RWPE2 (cell line): ENCODE results near the gene PLCB1.
A peak's percentile ranks its signal among the peaks of the same experiment; 100 is the strongest.
"Not testable (repeated sequence)": the region's sequence is repeated elsewhere in the genome, so short reads cannot be mapped to it uniquely, and the experiment has no call there.

Experiments
- ATAC-seq: fragments of 200-7000 bp; cut with Tn5 transposase; 3 replicates; pipeline ENCODE4 v1.9.1; 2021; ENCODE audit warnings: low read depth
- DNase-seq: peaks from one replicate; pipeline ENCODE4 v3.0.0-alpha.2; 2020; ENCODE audit warnings: low spot score
- H3K27ac ChIP-seq: fragments of 450-650 bp; 2 replicates; pipeline ENCODE4 v1.5.1; 2017; ENCODE audit warnings: mild to moderate bottlenecking; ENCODE audit not compliant: poor library complexity, severe bottlenecking
- H3K27me3 ChIP-seq: fragments of 250-450 bp; sonication (Bioruptor Pico); 2 replicates; pipeline ENCODE4 v1.5.1; 2021; ENCODE audit warnings: mild to moderate bottlenecking, moderate library complexity; ENCODE audit not compliant: insufficient read depth, poor library complexity, severe bottlenecking
- H3K36me3 ChIP-seq: fragments of 250-450 bp; sonication (Bioruptor Pico); 2 replicates; pipeline ENCODE4 v1.5.1; 2020; ENCODE audit warnings: low read depth, mild to moderate bottlenecking, moderate library complexity
- H3K4me1 ChIP-seq: fragments of 250-450 bp; sonication (Bioruptor Pico); 2 replicates; pipeline ENCODE4 v1.5.1; 2021; ENCODE audit warnings: mild to moderate bottlenecking, moderate library complexity; ENCODE audit not compliant: insufficient read depth, poor library complexity, severe bottlenecking
- H3K4me3 ChIP-seq: fragments of 250-450 bp; sonication (Bioruptor Pico); 2 replicates; pipeline ENCODE4 v1.5.1; 2021; ENCODE audit warnings: mild to moderate bottlenecking, moderate library complexity; ENCODE audit not compliant: severe bottlenecking
- H3K9me3 ChIP-seq: fragments of 250-450 bp; sonication (Bioruptor Pico); 2 replicates; pipeline ENCODE4 v1.5.1; 2021; ENCODE audit warnings: mild to moderate bottlenecking, moderate library complexity; ENCODE audit not compliant: severe bottlenecking
- CTCF ChIP-seq: fragments of 450-650 bp; IDR thresholded peaks from one replicate; pipeline ENCODE4 v1.5.1; 2017; ENCODE audit warnings: mild to moderate bottlenecking, moderate library complexity; ENCODE audit not compliant: poor library complexity, severe bottlenecking

The PLCB1 gene

GRCh38 chr20:8587810-8588209 is 455.7 kb downstream of the PLCB1 start:
- Histone ChIP-seq H3K4me1 (peaks cover 4% of the 10 kb centered on the region), H3K27me3 (no peaks in the 10 kb centered on the region), H3K36me3 (no peaks in the 10 kb centered on the region), H3K27ac (no peak overlapping the region), H3K4me3 (no peak overlapping the region), H3K9me3 (no peaks in the 10 kb centered on the region)
- DNase-seq (no peak), ATAC-seq (no peak)
- no peak for TF ChIP-seq CTCF

GRCh38 chr20:8589956-8590355 is 457.9 kb downstream of the PLCB1 start:
- DNase-seq: no peak
- Histone ChIP-seq H3K27me3 (no peaks in the 10 kb centered on the region), H3K36me3 (no peaks in the 10 kb centered on the region), H3K4me1 (no peaks in the 10 kb centered on the region), H3K4me3 (no peak overlapping the region), H3K9me3 (no peaks in the 10 kb centered on the region), H3K27ac (no peak overlapping the region)
- TF ChIP-seq CTCF: no peak
- ATAC-seq: 0 out of 3 replicates have a peak, but pooled peaks have one; percentile 23

DNA sequence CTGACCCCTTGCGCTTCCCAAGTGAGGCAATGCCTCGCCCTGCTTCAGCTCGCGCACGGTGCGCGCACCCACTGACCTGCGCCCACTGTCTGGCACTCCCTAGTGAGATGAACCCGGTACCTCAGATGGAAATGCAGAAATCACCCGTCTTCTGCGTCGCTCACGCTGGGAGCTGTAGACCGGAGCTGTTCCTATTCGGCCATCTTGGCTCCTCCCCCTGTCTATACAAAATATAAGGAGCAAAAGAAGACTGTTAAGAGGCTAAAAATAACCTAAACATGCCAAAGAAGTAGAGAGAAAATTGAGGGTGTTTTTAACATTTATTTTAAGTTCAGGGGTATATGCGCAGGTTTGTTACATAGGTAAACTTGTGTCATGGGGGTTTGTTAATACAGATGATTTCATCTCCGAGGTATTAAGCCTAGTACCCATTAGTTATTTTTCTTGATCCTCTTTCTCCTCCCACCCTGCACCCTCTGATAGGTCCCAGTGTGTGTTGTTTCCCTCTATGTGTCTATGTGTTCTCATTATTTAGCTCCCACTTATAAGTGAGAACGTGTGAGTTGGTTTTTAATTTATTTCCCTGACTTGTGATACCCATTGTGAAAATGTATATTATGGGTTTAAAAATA is 469.0 kb downstream of the PLCB1 start:
- not testable (repeated sequence) for H3K9me3 ChIP-seq, H3K27me3 ChIP-seq, H3K36me3 ChIP-seq, H3K4me1 ChIP-seq, DNase-seq
- peak; percentile 72 for ATAC-seq
- Histone ChIP-seq H3K27ac (peak overlapping the region; percentile 61), H3K4me3 (peak overlapping the region; percentile 44)

GRCh38 chr20:8601542-8601912 is 469.5 kb downstream of the PLCB1 start:
- Histone ChIP-seq H3K9me3 (no peaks in the 10 kb centered on the region), H3K27ac (peak overlapping the region; percentile 61), H3K27me3 (no peaks in the 10 kb centered on the region), H3K4me3 (peak overlapping the region; percentile 44), H3K36me3 (no peaks in the 10 kb centered on the region), H3K4me1 (peaks cover 10% of the 10 kb centered on the region)
- DNase-seq (no peak), ATAC-seq (peak; percentile 64)
- no peak for TF ChIP-seq CTCF

- DNase-seq: no peak
- no peaks in the 10 kb centered on the region for H3K27me3 ChIP-seq
- no peak overlapping the region for H3K27ac ChIP-seq
- H3K4me1 ChIP-seq: peaks cover 10% of the 10 kb centered on the region
- H3K4me3 ChIP-seq: no peak overlapping the region
- no peak for ATAC-seq
- H3K36me3 ChIP-seq: no peaks in the 10 kb centered on the region
- no peak for TF ChIP-seq CTCF
- H3K9me3 ChIP-seq: no peaks in the 10 kb centered on the region
Measured at GRCh38 chr20:8602389-8603116, 470.5 kb downstream of the PLCB1 start.
